HG03175 (cell line): ENCODE results near the gene C4orf51.

Experiments
- ATAC-seq: cut with Tn5 transposase; IDR thresholded peaks from one replicate; pipeline ENCODE4 v1.9.1; 2021; ENCODE audit warnings: mild to moderate bottlenecking, moderate library complexity; ENCODE audit not compliant: unreplicated experiment

C4orf51 gene

GRCh38 chr4:145709336-145709735, 29.4 kb downstream of the C4orf51 start:
- no peak for ATAC-seq

GRCh38 chr4:145709843-145710242, 29.9 kb downstream of the C4orf51 start:
- ATAC-seq, result peak; percentile 72

- no peak for ATAC-seq
Measured at GRCh38 chr4:145716200-145716599, 36.3 kb downstream of the C4orf51 start.

- ATAC-seq, result no peak
Measured at GRCh38 chr4:145716661-145717200, 36.8 kb downstream of the C4orf51 start.

GRCh38 chr4:145719752-145720624, 40.0 kb downstream of the C4orf51 start:
- peak; percentile 54 for ATAC-seq

GRCh38 chr4:145720656-145721055, 40.7 kb downstream of the C4orf51 start:
- ATAC-seq, result peak; percentile 45

- ATAC-seq, result no peak
Measured at GRCh38 chr4:145722561-145722960, 42.6 kb downstream of the C4orf51 start.

- no peak for ATAC-seq
Measured at GRCh38 chr4:145723336-145723735, 43.4 kb downstream of the C4orf51 start.

GRCh38 chr4:145730026-145730425, 50.1 kb downstream of the C4orf51 start:
- ATAC-seq, result no peak

- ATAC-seq, result no peak
Measured at GRCh38 chr4:145731028-145731427, 51.1 kb downstream of the C4orf51 start.

- no peak for ATAC-seq
Measured at GRCh38 chr4:145732001-145732815, 52.3 kb downstream of the C4orf51 start.

GRCh38 chr4:145732895-145733880, 53.2 kb downstream of the C4orf51 start:
- peak; percentile 86 for ATAC-seq

- ATAC-seq, result no peak
Measured at GRCh38 chr4:145734031-145734430, 54.1 kb downstream of the C4orf51 start.

- peak; percentile 54 for ATAC-seq
Measured at GRCh38 chr4:145734576-145735346, 54.8 kb downstream of the C4orf51 start.

- ATAC-seq, result no peak
Measured at GRCh38 chr4:145735347-145735675, 55.4 kb downstream of the C4orf51 start.

- ATAC-seq, result no peak
Measured at GRCh38 chr4:145735827-145736226, 55.9 kb downstream of the C4orf51 start.

- no peak for ATAC-seq
Measured at GRCh38 chr4:145736241-145736831, 56.4 kb downstream of the C4orf51 start.

GRCh38 chr4:145739845-145740244, 59.9 kb downstream of the C4orf51 start:
- no peak for ATAC-seq

- ATAC-seq, result no peak
Measured at GRCh38 chr4:145740806-145741205, 60.9 kb downstream of the C4orf51 start.
